Heart right ventricle (tissue), 16 donors: Measurements from ENCODE around the gene PCSK2. TPM values are rescaled to one million over a fixed set of nuclear protein-coding genes. Genes with fewer than 3 reads are reported as not detected.

ENCODE experiments used
- ATAC-seq, 8 donors: fragments of 200-7000 bp; cut with Tn5 transposase; one replicate each; pipeline ENCODE4 v1.9.1; 2020; ENCODE audit warnings: mild to moderate bottlenecking in 8 of 8, moderate library complexity in 8 of 8, moderate number of reproducible peaks in 1 of 8
- DNase-seq, 2 donors: peaks; one replicate each; pipeline ENCODE4 v3.0.0-alpha.2; 2020
- H3K27ac ChIP-seq, 10 donors: fragments of 200-600 bp; sonication (generic) in 2 of 10; one replicate each; pipeline versions ENCODE4 v1.5.0 to v1.8.0; 2020 to 2022; ENCODE audit warnings: mild to moderate bottlenecking in 3 of 10
- H3K27me3 ChIP-seq, 7 donors: fragments of 200-600 bp; one replicate each; pipeline ENCODE4 v1.8.0; 2021 to 2022; ENCODE audit warnings: mild to moderate bottlenecking in 2 of 7
- H3K36me3 ChIP-seq, 9 donors: fragments of 200-600 bp; sonication (generic) in 1 of 9; one replicate each; pipeline versions ENCODE4 v1.5.0 to v1.8.0; 2020 to 2022; ENCODE audit warnings: mild to moderate bottlenecking in 2 of 9
- H3K4me1 ChIP-seq, 9 donors: fragments of 200-600 bp; sonication (generic) in 1 of 9; one replicate each; pipeline versions ENCODE4 v1.5.0 to v1.8.0; 2020 to 2022; ENCODE audit warnings: mild to moderate bottlenecking in 4 of 9
- H3K4me3 ChIP-seq, 10 donors: fragments of 200-600 bp; sonication (generic) in 2 of 10; one replicate each; pipeline versions ENCODE4 v1.5.0 to v1.8.0; 2020 to 2022; ENCODE audit warnings: mild to moderate bottlenecking in 7 of 10, moderate library complexity in 2 of 10
- H3K9me3 ChIP-seq, 11 donors: fragments of 200-600 bp in 10 of 11; sonication (generic) in 2 of 11; one replicate each; pipeline versions ENCODE4 v1.5.0 to v1.8.0; 2013 to 2022; ENCODE audit warnings: mild to moderate bottlenecking in 2 of 11, control low read depth in 1 of 11, moderate library complexity in 1 of 11
- WGBS, 2 donors: extraction: QIAGEN DNeasy Blood & Tissue Kit; methylation state at CpG; one replicate each; pipeline ENCODE4 v1.1.7; 2013; ENCODE audit warnings: inconsistent platforms in 1 of 2; 5-methylcytosine and 5-hydroxymethylcytosine counted together
- intact Hi-C, 10 donors: fragments of 100-400 bp; cut with DNase I; formaldehyde crosslinking; loops; one replicate each; pipeline versions ENCODE4 v1.11.1 to v1.14.2; 2022
- polyA plus RNA-seq, 2 donors: library from polyadenylated mRNA; stranded (reverse); fragments of 200-250 nt; gene quantifications; one replicate each; pipeline ENCODE4 v1.2.3, GENCODE V29; 2013
- total RNA-seq, 10 donors: library from RNA; stranded (reverse); fragmentation: NEBNext Ultra II Directional in 3 of 10; extraction: Animal tissue kit (Norgen Biotek cat#: 25700) in 3 of 10; gene quantifications; one replicate each; pipeline versions ENCODE4 v1.2.1 to v1.2.4, GENCODE V29; 2021 to 2023
- TF ChIP-seq, protein P1 (sequence below), 9 donors: fragments of 200-600 bp; sonication (generic) in 2 of 9; IDR thresholded peaks; one replicate each; pipeline versions ENCODE4 v1.5.0 to v1.8.0; 2021 to 2022; ENCODE audit warnings: antibody characterized with exemption in 9 of 9, mild to moderate bottlenecking in 5 of 9, moderate library complexity in 1 of 9
- donor health status: Arrhythmogenic right ventricular cardiomyopathy.
- donor health status: ischemic (EF 13 %, LVEDD 7.1; RV severe dilation, severe dysfunction).
- donor health status: healthy with polysubstance abuse.
- donor health status: DM: no; HTN: yes; CAD: no.
- donor health status: DM: no; HTN: no; CAD: no.
- donor health status: ischemic (EF 25% LVEDD 6.9; RV normal size, moderate dysfunction).
- donor health status: ischemic (EF 25% LVEDD 5.7; RV mildly dilated, moderate dysfunction).
- donor health status: healthy.
- donor health status: DM: yes; HTN: yes; CAD: no.
- donor health status: Ischemic cardiomyopathy.
- donor health status: ischemic (EF 35%, LVEDD 5.7; RV mildly dilated, moderate dysfunction).
- donor health status: nonischemic (EF 11% LVEDD 7.7; RV severe dilation, severe dysfunction).
- donor health status: DM: yes; HTN: yes; CAD: no.
- donor health status: PGD.
- donor health status: ischemic (EF 29% LVEDD 5.4; RV normal size, mild dysfunction).
- donor health status: nonischemic (EF 23%, LVEDD 6.1; RV moderate dilation, normal function).

The PCSK2 gene
- total and polyA plus RNA-seq, 12 donors, result 0.09 to 1.4 (median 0.66) TPM; not detected in 1

DNA sequence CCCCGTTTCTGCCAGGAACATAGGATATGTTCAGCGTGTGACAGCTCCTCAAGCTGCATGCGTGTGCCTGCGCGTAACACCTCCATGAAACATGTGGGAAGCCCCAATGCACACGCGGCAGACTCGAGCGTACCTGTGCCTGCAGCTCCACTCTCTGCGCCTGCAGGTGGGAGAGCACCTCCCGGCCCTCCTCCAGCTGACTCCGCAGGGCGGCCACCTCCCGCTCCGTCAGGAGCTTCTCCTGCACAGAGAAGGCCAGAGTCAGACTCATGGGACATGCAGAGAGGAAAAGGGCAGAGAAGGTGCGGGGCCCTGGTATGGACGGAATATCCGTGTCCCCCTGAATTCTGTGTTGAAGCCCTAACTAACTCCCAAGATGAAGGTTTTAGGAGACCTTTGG, 281.9 kb downstream of the PCSK2 start:
- intact Hi-C loops, result loop anchor here (5.0 to 10.0 kb wide), 9 partner anchors 106 to 776 kb away; partner anchors contain the start of gene ZNF133 (in 3 of the 10)
- Histone ChIP-seq H3K36me3 (no peaks in the 10 kb centered on the region), H3K27ac (no peak overlapping the region), H3K4me3 (no peak overlapping the region), H3K27me3 (no peaks in the 10 kb centered on the region), H3K4me1 (peaks cover 0 to 19% (median 8%) of the 10 kb centered on the region in 9 donors), H3K9me3 (no peaks in the 10 kb centered on the region)
- ATAC-seq, result no peak
- DNase-seq, result no peak
- WGBS, 2 donors, result 91 to 96% methylated on average over 18 of the region's 18 CpGs
- TF ChIP-seq, protein P1, sequence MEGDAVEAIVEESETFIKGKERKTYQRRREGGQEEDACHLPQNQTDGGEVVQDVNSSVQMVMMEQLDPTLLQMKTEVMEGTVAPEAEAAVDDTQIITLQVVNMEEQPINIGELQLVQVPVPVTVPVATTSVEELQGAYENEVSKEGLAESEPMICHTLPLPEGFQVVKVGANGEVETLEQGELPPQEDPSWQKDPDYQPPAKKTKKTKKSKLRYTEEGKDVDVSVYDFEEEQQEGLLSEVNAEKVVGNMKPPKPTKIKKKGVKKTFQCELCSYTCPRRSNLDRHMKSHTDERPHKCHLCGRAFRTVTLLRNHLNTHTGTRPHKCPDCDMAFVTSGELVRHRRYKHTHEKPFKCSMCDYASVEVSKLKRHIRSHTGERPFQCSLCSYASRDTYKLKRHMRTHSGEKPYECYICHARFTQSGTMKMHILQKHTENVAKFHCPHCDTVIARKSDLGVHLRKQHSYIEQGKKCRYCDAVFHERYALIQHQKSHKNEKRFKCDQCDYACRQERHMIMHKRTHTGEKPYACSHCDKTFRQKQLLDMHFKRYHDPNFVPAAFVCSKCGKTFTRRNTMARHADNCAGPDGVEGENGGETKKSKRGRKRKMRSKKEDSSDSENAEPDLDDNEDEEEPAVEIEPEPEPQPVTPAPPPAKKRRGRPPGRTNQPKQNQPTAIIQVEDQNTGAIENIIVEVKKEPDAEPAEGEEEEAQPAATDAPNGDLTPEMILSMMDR (IDR thresholded peaks at IDR 0.05), result no peak

DNA sequence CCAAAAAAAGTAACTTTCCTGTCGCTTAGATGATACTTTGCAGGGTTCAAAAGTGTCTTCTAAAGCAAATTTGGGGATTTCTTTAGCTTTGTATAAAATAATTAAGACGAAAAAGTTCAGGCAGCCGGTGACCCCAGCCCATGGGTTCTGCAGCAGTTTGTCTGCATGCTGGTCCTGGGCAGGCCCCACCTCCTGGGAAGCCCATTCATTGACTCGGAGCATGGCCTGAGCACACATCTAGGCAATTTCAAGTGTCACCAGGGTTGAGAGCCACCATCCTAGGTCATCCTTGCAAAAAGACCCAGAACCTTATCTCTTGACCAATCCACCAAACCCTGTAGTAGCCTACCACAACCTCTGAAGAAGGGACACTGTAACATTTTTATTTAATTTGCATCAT, 283.7 kb downstream of the PCSK2 start:
- intact Hi-C loops, result no loop called here
- H3K4me1 ChIP-seq, result peaks cover 0 to 7% (median under 1%) of the 10 kb centered on the region in 9 donors
- WGBS, 2 donors, result 58 to 78% methylated on average over 4 of the region's 4 CpGs
- no peaks in the 10 kb centered on the region for H3K36me3 ChIP-seq
- no peaks in the 10 kb centered on the region for H3K27me3 ChIP-seq
- H3K27ac ChIP-seq, result no peak overlapping the region
- TF ChIP-seq, protein P1 (IDR thresholded peaks at IDR 0.05), result no peak
- no peak overlapping the region for H3K4me3 ChIP-seq
- no peaks in the 10 kb centered on the region for H3K9me3 ChIP-seq
- no peak for ATAC-seq
- no peak for DNase-seq

DNA sequence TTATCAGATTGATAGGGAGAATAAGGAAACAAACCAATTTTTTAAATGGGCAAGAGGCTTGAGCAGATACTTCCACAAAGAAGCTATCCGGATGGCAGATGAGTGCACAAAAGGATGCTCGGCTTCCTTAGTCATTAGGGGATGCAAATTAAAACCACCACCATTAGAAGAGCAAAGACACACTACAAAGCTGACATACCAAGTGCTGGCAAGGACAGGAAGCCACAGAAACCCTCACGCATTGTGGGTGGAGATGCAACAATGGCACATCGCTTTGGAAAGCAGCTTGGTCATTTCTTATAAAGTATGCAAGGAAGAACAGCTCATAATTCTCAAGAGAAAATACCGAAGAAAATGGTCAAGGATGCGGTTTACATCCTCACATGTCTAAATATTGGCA, 284.6 kb downstream of the PCSK2 start:
- no peaks in the 10 kb centered on the region for H3K4me1 ChIP-seq
- no peak for DNase-seq
- TF ChIP-seq, protein P1 (IDR thresholded peaks at IDR 0.05), result no peak
- H3K27me3 ChIP-seq, result no peaks in the 10 kb centered on the region
- no peak overlapping the region for H3K4me3 ChIP-seq
- 89 to 94% methylated on average over 6 of the region's 6 CpGs for WGBS, 2 donors
- H3K27ac ChIP-seq, result no peak overlapping the region
- intact Hi-C loops, result no loop called here
- ATAC-seq, result no peak
- H3K9me3 ChIP-seq, result no peaks in the 10 kb centered on the region
- no peaks in the 10 kb centered on the region for H3K36me3 ChIP-seq

DNA sequence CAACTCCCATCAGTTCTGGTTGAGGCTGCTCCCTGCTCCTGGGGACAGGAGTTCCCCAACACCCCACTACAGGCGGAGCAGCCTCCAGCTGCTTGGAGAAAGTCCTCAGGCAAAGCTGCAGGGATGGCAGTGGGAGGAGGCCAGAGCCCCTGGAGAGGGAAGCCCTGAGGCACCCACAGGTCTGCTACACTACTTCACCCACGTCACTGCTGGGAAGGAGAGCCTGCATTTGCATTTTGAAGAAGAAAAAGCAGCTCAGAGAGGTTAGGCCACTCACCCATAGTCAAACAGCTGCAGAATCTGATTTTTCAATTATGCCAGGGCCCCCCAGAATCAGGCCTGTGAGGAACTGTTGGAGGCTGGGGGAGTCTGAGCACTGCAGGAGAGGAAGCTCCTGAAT, 287.1 kb downstream of the PCSK2 start:
- WGBS, 2 donors, result 96 to 100% methylated on average over 2 of the region's 2 CpGs
- Histone ChIP-seq H3K4me3 (no peak overlapping the region), H3K27ac (no peak overlapping the region), H3K4me1 (no peaks in the 10 kb centered on the region), H3K27me3 (no peaks in the 10 kb centered on the region), H3K9me3 (no peaks in the 10 kb centered on the region), H3K36me3 (no peaks in the 10 kb centered on the region)
- intact Hi-C loops, result no loop called here
- DNase-seq (no peak), ATAC-seq (peak in 1 of 8 donors; percentile 43)
- TF ChIP-seq, protein P1 (IDR thresholded peaks at IDR 0.05), result no peak
